GM18517 (cell line): ENCODE results near the gene TMEM86A.

Experiments used
- ATAC-seq: cut with Tn5 transposase; IDR thresholded peaks from one replicate; pipeline ENCODE4 v1.9.1; 2021; ENCODE audit warnings: mild to moderate bottlenecking, moderate library complexity; ENCODE audit not compliant: unreplicated experiment

TMEM86A gene

DNA sequence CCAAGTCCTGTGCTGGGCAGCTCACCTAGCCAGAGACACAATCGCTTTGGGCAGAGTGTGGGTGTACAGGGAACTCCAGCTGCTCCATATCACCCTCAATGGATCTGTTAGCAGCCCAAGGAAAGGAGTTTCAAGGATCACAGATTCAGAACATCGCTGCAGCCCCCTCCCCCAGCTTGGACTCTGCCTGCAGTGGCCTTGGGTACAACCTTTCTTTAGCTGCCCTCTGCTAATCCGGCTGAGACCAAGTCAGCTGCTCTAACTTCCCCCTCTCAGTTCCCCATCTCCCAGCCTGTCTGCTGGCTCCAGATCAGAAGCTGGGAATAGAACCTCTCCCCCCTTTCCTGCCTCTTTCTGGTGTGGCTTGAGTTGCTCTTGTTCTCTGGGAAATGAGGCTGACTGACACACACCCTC, 1.3 kb downstream of the TMEM86A start:
- ATAC-seq, result no peak

DNA sequence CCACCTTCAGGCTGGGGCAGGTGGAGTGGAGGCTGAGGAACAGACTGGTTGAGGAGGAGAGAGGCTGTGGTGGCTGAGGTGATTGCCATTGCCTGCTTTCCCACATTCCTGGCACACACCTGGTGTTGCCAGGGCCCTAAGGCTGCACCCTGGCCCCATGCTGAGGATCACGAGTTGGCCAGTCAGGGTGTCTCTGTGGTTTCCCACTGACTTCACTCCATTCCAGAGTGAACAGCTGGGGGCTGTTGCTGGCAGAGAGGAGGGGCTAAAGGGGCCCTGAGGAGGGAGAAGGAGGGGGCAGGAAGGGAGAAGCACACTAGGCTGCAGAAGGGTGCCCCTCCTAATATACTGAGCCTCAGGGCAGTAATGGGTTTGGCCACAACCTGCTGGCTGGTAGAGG, 1.8 kb downstream of the TMEM86A start:
- no peak for ATAC-seq

- ATAC-seq, result no peak
Observed at GRCh38 chr11:18700872-18701271, 2.3 kb downstream of the TMEM86A start.

GRCh38 chr11:18701614-18702216, 3.1 kb downstream of the TMEM86A start:
- ATAC-seq, result no peak

- no peak for ATAC-seq
Observed at GRCh38 chr11:18703001-18703763, 4.6 kb downstream of the TMEM86A start.

DNA sequence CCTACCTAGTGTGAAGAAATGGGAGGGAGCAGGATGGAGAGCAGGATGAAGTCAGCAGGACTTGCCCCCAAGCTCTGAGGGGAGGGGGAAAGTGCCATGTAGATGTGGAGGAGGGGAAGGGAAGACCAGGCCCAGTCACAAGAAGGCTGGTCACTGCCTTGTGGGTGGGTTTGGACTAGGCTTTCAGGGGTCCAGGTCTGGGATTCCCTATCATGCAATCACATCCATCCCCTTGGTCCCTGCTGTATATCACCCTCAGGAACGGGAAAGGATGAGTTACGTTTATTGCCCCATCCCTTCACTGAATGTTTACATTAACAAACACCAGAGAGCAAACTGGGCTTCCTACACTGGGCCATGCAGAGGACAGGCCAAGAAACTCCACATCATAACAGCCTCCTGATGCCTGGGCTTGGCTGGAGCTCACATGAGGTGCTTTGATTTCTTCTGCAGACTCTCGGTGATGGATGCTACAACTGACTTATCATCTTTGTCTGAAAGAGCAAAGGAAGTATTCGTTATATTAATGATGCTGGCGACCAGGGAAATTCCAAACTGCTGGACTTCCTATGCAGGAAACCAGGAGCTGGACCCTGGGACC, 5.6 kb downstream of the TMEM86A start:
- ATAC-seq, result no peak

- no peak for ATAC-seq
Observed at GRCh38 chr11:18704698-18705097, 6.1 kb downstream of the TMEM86A start.

GRCh38 chr11:18705651-18706281, 7.2 kb downstream of the TMEM86A start:
- ATAC-seq, result no peak

DNA sequence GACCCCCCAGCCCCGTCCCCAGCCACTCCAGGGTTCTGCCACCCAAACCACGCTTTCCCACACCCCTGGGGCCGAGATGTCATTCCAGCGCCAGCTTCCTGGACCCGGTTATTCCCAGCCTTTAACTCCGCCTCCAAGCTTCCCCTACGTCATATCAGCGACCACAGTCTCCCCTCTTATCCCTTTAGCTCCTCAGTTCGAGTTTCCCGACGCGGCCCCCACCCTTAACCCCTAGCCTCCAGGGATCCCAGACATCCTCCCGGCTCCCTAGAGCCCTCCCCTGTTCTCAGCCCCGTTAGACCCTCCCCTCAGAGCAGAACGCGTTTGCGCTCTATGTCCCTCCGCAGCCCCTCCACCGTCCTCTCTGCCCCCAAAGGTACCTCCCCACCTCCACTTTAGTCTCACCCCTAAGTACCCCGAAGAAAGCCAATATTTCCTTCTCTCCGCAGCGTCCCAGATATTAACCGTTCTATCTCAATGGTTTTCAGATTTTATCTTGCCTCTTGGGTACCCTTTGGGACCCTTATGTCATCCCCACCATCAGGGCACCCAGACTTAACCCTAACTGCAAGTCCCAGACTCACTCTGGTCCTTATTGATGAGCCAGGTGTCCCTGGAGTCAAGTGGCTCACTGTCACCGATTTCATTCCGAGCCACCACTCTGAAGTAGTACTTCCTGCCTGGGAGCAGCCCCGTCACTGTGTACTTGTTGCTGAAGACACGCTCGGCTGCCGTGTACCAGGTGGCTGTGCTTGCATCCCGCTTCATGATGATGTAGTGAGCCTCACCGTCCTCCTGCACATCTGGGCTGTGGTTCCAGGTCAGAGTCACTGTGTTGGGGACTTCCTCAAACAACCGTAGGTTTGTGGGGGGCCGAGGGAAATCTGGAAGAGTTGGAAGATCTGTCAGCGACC, 8.0 kb downstream of the TMEM86A start:
- no peak for ATAC-seq

DNA sequence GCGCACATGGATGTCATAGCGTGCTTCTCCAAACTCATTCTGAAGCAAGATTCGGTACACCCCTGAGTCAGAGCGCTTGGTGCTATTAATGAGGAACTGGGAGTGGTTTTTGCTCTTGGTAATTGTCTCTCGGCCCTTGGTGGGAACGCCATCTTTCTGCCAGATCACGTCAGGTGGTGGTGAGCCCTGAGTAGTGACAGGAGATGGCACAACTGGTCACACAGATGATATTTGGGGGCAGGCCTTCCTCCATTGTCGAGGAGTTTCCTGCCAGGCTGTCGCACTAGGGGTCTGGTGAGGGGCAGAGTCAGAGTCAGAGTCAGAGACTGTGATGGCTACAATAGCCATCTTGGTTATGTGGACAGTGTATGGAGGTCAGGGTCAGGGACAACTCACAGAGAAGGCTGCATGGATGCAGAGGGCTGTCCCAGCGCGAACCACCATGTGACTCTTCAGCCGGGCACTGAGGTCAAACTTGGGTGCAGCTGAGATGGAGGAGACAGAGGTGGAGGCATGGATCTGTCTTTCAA, 9.3 kb downstream of the TMEM86A start:
- no peak for ATAC-seq

DNA sequence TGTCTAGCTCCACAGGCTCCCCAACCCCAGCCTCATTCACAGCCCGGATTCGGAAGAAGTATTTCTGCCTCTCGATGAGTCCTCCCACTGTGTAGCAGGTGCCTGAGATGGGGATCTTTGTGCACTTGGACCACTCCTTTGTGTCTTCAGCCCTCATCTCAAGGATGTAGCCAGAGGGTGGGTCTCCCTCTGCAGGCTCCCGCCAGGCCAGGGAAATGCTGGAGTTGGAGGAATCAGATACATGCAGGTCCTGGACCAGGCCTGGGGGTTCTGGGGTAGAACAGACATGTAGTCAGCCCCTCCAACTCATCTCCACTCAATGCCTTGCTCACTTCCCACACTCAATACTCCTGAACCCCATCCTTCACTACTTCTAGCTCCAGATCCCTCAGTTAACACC, 10.8 kb downstream of the TMEM86A start:
- ATAC-seq, result no peak

DNA sequence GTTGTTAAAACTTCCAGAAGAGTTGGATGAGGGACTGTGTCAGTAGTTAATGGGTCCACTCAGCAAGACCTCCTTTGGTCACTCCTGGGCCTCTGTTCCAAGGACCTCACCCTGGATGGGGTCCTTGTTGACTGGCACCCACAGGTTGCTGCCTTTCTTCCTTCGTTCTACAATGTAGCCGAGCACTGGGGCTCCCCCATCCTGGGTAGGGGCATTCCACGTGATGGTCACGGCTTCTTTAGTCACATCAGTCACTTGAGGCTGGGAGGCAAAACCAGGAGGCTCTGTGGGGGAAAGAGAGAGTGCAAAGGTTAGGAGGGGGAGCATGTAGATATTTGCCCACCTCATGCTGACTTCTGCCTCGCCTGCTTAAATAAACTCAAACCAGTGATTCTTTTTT, 12.0 kb downstream of the TMEM86A start:
- ATAC-seq, result no peak

GRCh38 chr11:18713646-18714442, 15.3 kb downstream of the TMEM86A start:
- ATAC-seq, result no peak

GRCh38 chr11:18714443-18714780, 15.8 kb downstream of the TMEM86A start:
- no peak for ATAC-seq

- ATAC-seq, result no peak
Observed at GRCh38 chr11:18715476-18715875, 16.9 kb downstream of the TMEM86A start.

DNA sequence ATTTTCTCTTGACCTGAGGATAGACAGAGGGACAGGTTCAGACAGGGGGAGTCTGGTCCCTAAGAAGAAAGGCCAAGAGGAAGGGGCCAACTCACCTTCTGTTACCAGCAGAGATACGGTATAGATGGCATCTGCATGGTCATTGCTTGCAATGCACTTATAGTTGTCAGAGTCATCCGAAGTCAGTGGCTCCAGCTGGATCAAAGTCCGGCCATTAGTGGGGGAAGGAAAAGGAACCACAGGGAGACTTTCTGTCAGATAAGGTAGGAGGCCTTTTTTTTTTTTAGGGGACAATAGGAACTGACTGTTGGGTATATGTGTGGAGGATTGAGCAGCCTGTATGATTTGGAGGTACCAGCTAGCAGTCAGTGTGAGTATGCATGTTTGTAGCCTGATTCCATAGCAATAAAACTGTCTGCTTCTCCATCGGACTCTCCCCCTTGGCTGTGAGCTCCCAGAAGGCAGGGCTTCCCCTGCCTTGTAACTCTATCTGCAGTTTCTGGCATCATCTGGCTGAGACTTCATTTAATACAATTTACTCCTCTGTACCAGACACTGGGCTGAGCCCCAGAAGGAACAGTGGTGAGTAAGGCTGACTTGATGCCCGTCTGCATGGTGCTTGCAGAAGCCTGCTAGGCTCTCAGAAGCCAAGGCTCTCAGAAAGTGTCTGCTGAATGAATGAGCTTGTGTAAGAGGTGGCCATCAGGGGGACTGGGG, 21.7 kb downstream of the TMEM86A start:
- ATAC-seq, result no peak

- ATAC-seq, result no peak
Observed at GRCh38 chr11:18720808-18721560, 22.4 kb downstream of the TMEM86A start.

DNA sequence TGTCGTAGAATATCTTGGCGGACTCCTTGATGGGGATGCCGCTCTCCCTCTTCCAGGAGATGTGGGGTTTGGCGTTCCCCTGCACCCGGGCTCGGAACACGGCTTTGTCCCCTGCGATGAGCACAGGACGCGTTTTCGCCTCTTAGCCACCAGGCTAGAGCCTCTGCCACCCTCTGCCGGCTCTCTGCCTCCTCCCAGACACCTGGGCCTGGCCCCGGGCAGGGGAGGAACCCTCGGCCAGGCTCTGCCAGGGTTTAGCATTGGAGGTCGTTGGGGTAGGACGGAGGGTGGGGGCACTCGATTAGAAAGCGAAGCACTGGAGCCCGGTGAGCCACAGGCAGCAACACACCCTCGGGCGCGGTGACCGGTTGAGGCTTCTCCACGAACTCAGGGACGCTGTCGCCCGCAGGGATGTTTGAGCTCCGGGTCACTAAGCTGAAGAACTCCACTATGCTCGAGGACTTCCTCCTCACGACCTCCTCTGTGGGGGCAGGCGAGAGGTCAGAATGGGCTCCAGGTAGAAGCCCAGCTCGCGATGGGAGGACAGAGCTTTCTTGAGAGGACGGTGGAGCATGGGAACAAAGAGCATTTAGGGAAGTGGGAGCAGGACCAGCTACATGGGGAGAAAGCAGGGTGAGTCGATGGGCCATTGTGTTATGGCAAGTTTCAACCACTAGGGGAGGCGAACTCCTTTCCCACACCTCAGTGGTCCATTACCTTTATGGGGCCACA, 23.1 kb downstream of the TMEM86A start:
- peak; percentile 69 for ATAC-seq
